GM12872 (cell line): ENCODE data around the gene LRRC32.
A peak's percentile ranks its signal among the peaks of the same experiment; 100 is the strongest.

Experiments
- CTCF ChIP-seq: IDR thresholded peaks from 3 replicates; pipeline ENCODE4 v1.5.1; 2011; ENCODE audit warnings: low read depth, mild to moderate bottlenecking, low read length, moderate library complexity; ENCODE audit not compliant: insufficient read depth

The LRRC32 gene

GRCh38 chr11:76698321-76699043 is 27.9 kb upstream of the LRRC32 start:
- peak; percentile 42; the same call in 1 of the 3 replicates for TF ChIP-seq CTCF

GRCh38 chr11:76696756-76697155 is 26.2 kb upstream of the LRRC32 start:
- no peak for TF ChIP-seq CTCF

- no peak for TF ChIP-seq CTCF
These were observed 25.2 kb upstream of the LRRC32 start for GRCh38 chr11:76695771-76696170.

- TF ChIP-seq CTCF = no peak
These were observed 24.6 kb upstream of the LRRC32 start for GRCh38 chr11:76695133-76695532.

GRCh38 chr11:76694664-76695063 is 24.1 kb upstream of the LRRC32 start:
- no peak for TF ChIP-seq CTCF

GRCh38 chr11:76693806-76694205 is 23.3 kb upstream of the LRRC32 start:
- TF ChIP-seq CTCF = no peak

GRCh38 chr11:76692956-76693355 is 22.4 kb upstream of the LRRC32 start:
- no peak for TF ChIP-seq CTCF
